HCT116 (cell line): ENCODE results near the gene PI16. TPM values are rescaled to one million over a fixed set of nuclear protein-coding genes. Genes with fewer than 3 reads are reported as not detected.

ENCODE experiments used
- ATAC-seq: fragments of 200-7000 bp; cut with Tn5 transposase; 2 replicates; pipeline ENCODE4 v1.9.1; 2020; ENCODE audit warnings: mild to moderate bottlenecking, moderate library complexity
- BruUV-seq: library from RNA; stranded (reverse); fragments of 400-500 nt; replicated peaks from 2 replicates; lab custom pipeline; 2021; lab: Mats Ljungman, UMichigan
- CTCF ChIA-PET: fragments of 300-600 bp; sonication (Branson Sonifier 250); formaldehyde crosslinking; loops from one replicate; lab custom pipeline; 2021; ENCODE audit warnings: antibody characterized with exemption; lab: Charles Lee
- POLR2A ChIA-PET: fragments of 300-600, 350-600 bp; sonication (Branson Sonifier 250); formaldehyde crosslinking; loops from one replicate; lab custom pipeline; 2021; ENCODE audit warnings: antibody characterized with exemption; lab: Charles Lee
- RAD21 ChIA-PET, 2 experiments: fragments of 300-600 bp; sonication (Branson Sonifier 250); formaldehyde crosslinking; loops; one replicate each; lab custom pipeline; 2023; ENCODE audit warnings: low total read pairs in 2 of 2; ENCODE audit not compliant: uncharacterized antibody in 2 of 2, unreplicated experiment in 2 of 2, low non-redundant PET in 1 of 2; lab: Charles Lee
- DNase-seq: peaks from one replicate; pipeline ENCODE4 v3.0.0-alpha.2; 2010; ENCODE audit warnings: low read depth, low spot score
- H2AFZ ChIP-seq: fragments of 200-600 bp; shearing (Covaris generic), sonication (generic); 2 replicates; pipeline ENCODE4 v1.6.1; 2017; ENCODE audit warnings: low read depth, mixed run types, mixed read lengths, antibody characterized with exemption, low read length; ENCODE audit not compliant: poor library complexity, severe bottlenecking
- H3K27ac ChIP-seq: 2 replicates; pipeline ENCODE4 v1.5.1; 2012; ENCODE audit warnings: low read depth, low read length
- H3K27me3 ChIP-seq: fragments of 200-600 bp; sonication (generic); 2 replicates; pipeline ENCODE4 v1.6.1; 2016; ENCODE audit warnings: mixed run types, low read length, mixed read lengths; ENCODE audit not compliant: insufficient read depth
- H3K36me3 ChIP-seq, 2 experiments: fragments of 200-500 bp in 1 of 2; fragments of 200-600 bp in 1 of 2; sonication (Bioruptor generic) in 1 of 2; sonication (generic) in 1 of 2; 2 replicates each; pipeline versions ENCODE4 v1.5.1 to v1.6.1; 2014 to 2016; ENCODE audit warnings: low read length in 2 of 2, inconsistent platforms in 1 of 2, mixed read lengths in 1 of 2, mixed run types in 1 of 2; ENCODE audit not compliant: insufficient read depth in 2 of 2, control insufficient read depth in 1 of 2
- H3K4me1 ChIP-seq, 2 experiments: fragments of 200-600 bp in 1 of 2; sonication (generic) in 1 of 2; 2 replicates each; pipeline versions ENCODE4 v1.5.1 to v1.6.1; 2012 to 2017; ENCODE audit warnings: low read length in 2 of 2, inconsistent platforms in 1 of 2, mild to moderate bottlenecking in 1 of 2, mixed read lengths in 1 of 2, mixed run types in 1 of 2, moderate library complexity in 1 of 2; ENCODE audit not compliant: insufficient read depth in 2 of 2, control insufficient read depth in 1 of 2
- H3K4me2 ChIP-seq: fragments of 200-600 bp; sonication (generic); 2 replicates; pipeline ENCODE4 v1.6.1; 2017; ENCODE audit warnings: mixed run types, low read length, mixed read lengths
- H3K4me3 ChIP-seq, 2 experiments: fragments of 200-600 bp in 1 of 2; sonication (generic) in 1 of 2; replicated peaks in 1 of 2; 2 replicates each; pipeline ENCODE4 v1.5.1; 2011 to 2016; ENCODE audit warnings: low read length in 2 of 2, control low read depth in 1 of 2, low read depth in 1 of 2, mild to moderate bottlenecking in 1 of 2, mixed read lengths in 1 of 2, mixed run types in 1 of 2
- H3K79me2 ChIP-seq: fragments of 200-600 bp; sonication (generic); 2 replicates; pipeline ENCODE4 v1.6.1; 2017; ENCODE audit warnings: mild to moderate bottlenecking, mixed run types, low read length, moderate library complexity, mixed read lengths; ENCODE audit not compliant: insufficient read depth
- H3K9ac ChIP-seq: fragments of 200-600 bp; sonication (generic); 2 replicates; pipeline ENCODE4 v1.6.1; 2016; ENCODE audit warnings: low read length, mixed read lengths
- H3K9me2 ChIP-seq: fragments of 200-600 bp; sonication (generic), shearing (Covaris generic); 2 replicates; pipeline ENCODE4 v1.6.1; 2017; ENCODE audit warnings: mixed run types, mild to moderate bottlenecking, moderate library complexity; ENCODE audit not compliant: insufficient read depth
- H3K9me3 ChIP-seq, 2 experiments: fragments of 200-500 bp in 1 of 2; fragments of 200-600 bp in 1 of 2; sonication (Bioruptor generic) in 1 of 2; sonication (generic) in 1 of 2; 2 replicates each; pipeline ENCODE4 v1.6.1; 2014 to 2017; ENCODE audit warnings: low read length in 2 of 2, mixed read lengths in 2 of 2, inconsistent platforms in 1 of 2, low read depth in 1 of 2, mild to moderate bottlenecking in 1 of 2, mixed run types in 1 of 2, moderate library complexity in 1 of 2; ENCODE audit not compliant: control insufficient read depth in 1 of 2, insufficient read depth in 1 of 2
- H4K20me1 ChIP-seq: fragments of 200-600 bp; sonication (generic), shearing (Covaris generic); 2 replicates; pipeline ENCODE4 v1.6.1; 2017; ENCODE audit warnings: mixed run types, mild to moderate bottlenecking, moderate library complexity; ENCODE audit not compliant: insufficient read depth
- ELF1 ChIP-seq: IDR thresholded peaks from 2 replicates; pipeline ENCODE4 v1.6.1; 2012; ENCODE audit warnings: low read depth, borderline replicate concordance
- EZH2 ChIP-seq: fragments of 200-600 bp; sonication (generic); IDR thresholded peaks from 2 replicates; pipeline ENCODE4 v1.6.1; 2017; ENCODE audit warnings: antibody characterized with exemption, mixed run types
- RAD21 ChIP-seq: IDR thresholded peaks from 2 replicates; pipeline ENCODE4 v1.6.1; 2012; ENCODE audit warnings: low read depth, mild to moderate bottlenecking
- SIN3A ChIP-seq: IDR thresholded peaks from 2 replicates; pipeline ENCODE4 v1.6.1; 2012; ENCODE audit warnings: low read depth
- SRF ChIP-seq: IDR thresholded peaks from 2 replicates; pipeline ENCODE4 v1.6.1; 2012; ENCODE audit warnings: low read depth
- TCF7L2 ChIP-seq: IDR thresholded peaks from 2 replicates; pipeline ENCODE4 v1.7.0; 2011; ENCODE audit warnings: borderline replicate concordance, inconsistent platforms; ENCODE audit not compliant: insufficient read depth, insufficient read length; ENCODE audit errors: extremely low read depth
- ZFX ChIP-seq: fragments of 450-650 bp; IDR thresholded peaks from 2 replicates; pipeline ENCODE4 v1.6.1; 2017
- ZNF274 ChIP-seq: fragments of 200-500 bp; sonication (Bioruptor generic); IDR thresholded peaks from 2 replicates; pipeline ENCODE4 v1.6.1; 2014; ENCODE audit warnings: mild to moderate bottlenecking, low read depth, low read length, inconsistent platforms
- intact Hi-C: fragments of 100-400 bp; cut with micrococcal nuclease; formaldehyde crosslinking; loops from 2 replicates; pipeline ENCODE4 v1.10.0; 2022
- total RNA-seq: library from RNA; stranded (reverse); gene quantifications from one replicate; pipeline ENCODE4 v1.2.1, GENCODE V29; 2021; ENCODE audit not compliant: unreplicated experiment
- TF ChIP-seq, protein P1 (sequence below): IDR thresholded peaks from 2 replicates; pipeline ENCODE4 v1.6.1; 2012; ENCODE audit warnings: low read depth
- TF ChIP-seq, protein P2 (sequence below): IDR thresholded peaks from 2 replicates; pipeline ENCODE4 v1.6.1; 2012

Gene PI16
- total RNA-seq, 1 experiment from 2014 or later: 0.59 TPM

DNA sequence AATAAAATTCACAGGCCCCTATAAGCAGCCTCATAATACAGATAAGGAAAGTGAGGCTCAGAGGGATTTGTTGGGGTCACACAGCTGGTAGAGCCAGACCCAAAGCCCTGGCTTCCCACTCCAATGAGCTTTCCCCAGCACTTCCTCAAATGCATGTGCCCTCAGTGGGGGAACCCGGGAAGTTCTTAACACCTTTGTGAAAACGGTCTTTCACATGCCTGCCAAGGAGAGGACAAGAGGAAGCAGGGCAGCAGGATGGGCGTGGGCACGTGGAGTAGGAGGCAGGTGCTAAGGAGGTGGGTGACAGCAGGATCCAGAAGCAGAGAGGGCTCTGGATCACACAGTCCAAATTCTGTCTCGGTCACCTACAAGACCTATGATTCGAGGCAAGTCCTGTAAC, 598 bp downstream of the PI16 start:
- Histone ChIP-seq H4K20me1 (no peaks in the 10 kb centered on the region), H3K4me2 (no peak overlapping the region), H3K79me2 (no peaks in the 10 kb centered on the region), H3K4me3 (no peak overlapping the region), H3K27ac (no peak overlapping the region), H3K36me3 (no peaks in the 10 kb centered on the region), H3K27me3 (no peaks in the 10 kb centered on the region), H2AFZ (no peak overlapping the region), H3K9me3 (no peaks in the 10 kb centered on the region), H3K4me1 (peaks cover 3 to 57% of the 10 kb centered on the region in 2 experiments; a peak in 3 of 4 replicates), H3K9me2 (no peaks in the 10 kb centered on the region), H3K9ac (no peak overlapping the region)
- ChIA-PET CTCF (no interaction called here), POLR2A (no interaction called here), RAD21 (no interaction called here)
- DNase-seq (no peak), ATAC-seq (no peak)
- no TSS peak for BruUV-seq
- intact Hi-C loops: no loop called here
- TF ChIP-seq SIN3A (no peak), EZH2 (no peak), TCF7L2 (no peak), ZNF274 (no peak), RAD21 (no peak), ELF1 (no peak), ZFX (no peak), SRF (no peak)
- TF ChIP-seq, protein P1, sequence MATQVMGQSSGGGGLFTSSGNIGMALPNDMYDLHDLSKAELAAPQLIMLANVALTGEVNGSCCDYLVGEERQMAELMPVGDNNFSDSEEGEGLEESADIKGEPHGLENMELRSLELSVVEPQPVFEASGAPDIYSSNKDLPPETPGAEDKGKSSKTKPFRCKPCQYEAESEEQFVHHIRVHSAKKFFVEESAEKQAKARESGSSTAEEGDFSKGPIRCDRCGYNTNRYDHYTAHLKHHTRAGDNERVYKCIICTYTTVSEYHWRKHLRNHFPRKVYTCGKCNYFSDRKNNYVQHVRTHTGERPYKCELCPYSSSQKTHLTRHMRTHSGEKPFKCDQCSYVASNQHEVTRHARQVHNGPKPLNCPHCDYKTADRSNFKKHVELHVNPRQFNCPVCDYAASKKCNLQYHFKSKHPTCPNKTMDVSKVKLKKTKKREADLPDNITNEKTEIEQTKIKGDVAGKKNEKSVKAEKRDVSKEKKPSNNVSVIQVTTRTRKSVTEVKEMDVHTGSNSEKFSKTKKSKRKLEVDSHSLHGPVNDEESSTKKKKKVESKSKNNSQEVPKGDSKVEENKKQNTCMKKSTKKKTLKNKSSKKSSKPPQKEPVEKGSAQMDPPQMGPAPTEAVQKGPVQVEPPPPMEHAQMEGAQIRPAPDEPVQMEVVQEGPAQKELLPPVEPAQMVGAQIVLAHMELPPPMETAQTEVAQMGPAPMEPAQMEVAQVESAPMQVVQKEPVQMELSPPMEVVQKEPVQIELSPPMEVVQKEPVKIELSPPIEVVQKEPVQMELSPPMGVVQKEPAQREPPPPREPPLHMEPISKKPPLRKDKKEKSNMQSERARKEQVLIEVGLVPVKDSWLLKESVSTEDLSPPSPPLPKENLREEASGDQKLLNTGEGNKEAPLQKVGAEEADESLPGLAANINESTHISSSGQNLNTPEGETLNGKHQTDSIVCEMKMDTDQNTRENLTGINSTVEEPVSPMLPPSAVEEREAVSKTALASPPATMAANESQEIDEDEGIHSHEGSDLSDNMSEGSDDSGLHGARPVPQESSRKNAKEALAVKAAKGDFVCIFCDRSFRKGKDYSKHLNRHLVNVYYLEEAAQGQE: no peak
- TF ChIP-seq, protein P2, sequence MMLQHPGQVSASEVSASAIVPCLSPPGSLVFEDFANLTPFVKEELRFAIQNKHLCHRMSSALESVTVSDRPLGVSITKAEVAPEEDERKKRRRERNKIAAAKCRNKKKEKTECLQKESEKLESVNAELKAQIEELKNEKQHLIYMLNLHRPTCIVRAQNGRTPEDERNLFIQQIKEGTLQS: no peak
